Activated CD4-positive, alpha-beta T cell treated with anti-CD3 and anti-CD28 coated beads, Interleukin-2, amount 10 ng/mL, durations not matched to agents 24 days and 14 days (primary cell): ENCODE results near the gene APPL2. TPM values are rescaled to one million over a fixed set of nuclear protein-coding genes. Genes with fewer than 3 reads are reported as not detected.
"Not testable (repeated sequence)": the region's sequence is repeated elsewhere in the genome, so short reads cannot be mapped to it uniquely, and the experiment has no call there.

Experiments used
- DNase-seq: peaks from one replicate; pipeline ENCODE4 v3.0.0; 2022
- H3K27ac Mint-ChIP-seq: one replicate; pipeline ENCODE4 v1.8.0; 2022; ENCODE audit warnings: mild to moderate bottlenecking, mixed read lengths
- H3K27me3 Mint-ChIP-seq: one replicate; pipeline ENCODE4 v1.8.0; 2022; ENCODE audit warnings: mixed read lengths
- H3K36me3 Mint-ChIP-seq: one replicate; pipeline ENCODE4 v1.8.0; 2022; ENCODE audit warnings: low read depth, mild to moderate bottlenecking, mixed read lengths
- H3K4me1 Mint-ChIP-seq: one replicate; pipeline ENCODE4 v1.8.0; 2021; ENCODE audit warnings: mixed read lengths
- H3K4me3 Mint-ChIP-seq: one replicate; pipeline ENCODE4 v1.8.0; 2022; ENCODE audit warnings: mild to moderate bottlenecking, moderate library complexity, mixed read lengths
- H3K9me3 Mint-ChIP-seq: one replicate; pipeline ENCODE4 v1.8.0; 2021; ENCODE audit warnings: mixed read lengths
- intact Hi-C: fragments of 100-400 bp; cut with micrococcal nuclease; formaldehyde crosslinking; loops from one replicate; pipeline ENCODE4 v1.15.1; 2023
- total RNA-seq: library from RNA; stranded (reverse); gene quantifications from 2 replicates; pipeline ENCODE4 v1.2.3, GENCODE V29; 2022

The APPL2 gene
- total RNA-seq, 1 donor from 2014 or later = 20.5 TPM

DNA sequence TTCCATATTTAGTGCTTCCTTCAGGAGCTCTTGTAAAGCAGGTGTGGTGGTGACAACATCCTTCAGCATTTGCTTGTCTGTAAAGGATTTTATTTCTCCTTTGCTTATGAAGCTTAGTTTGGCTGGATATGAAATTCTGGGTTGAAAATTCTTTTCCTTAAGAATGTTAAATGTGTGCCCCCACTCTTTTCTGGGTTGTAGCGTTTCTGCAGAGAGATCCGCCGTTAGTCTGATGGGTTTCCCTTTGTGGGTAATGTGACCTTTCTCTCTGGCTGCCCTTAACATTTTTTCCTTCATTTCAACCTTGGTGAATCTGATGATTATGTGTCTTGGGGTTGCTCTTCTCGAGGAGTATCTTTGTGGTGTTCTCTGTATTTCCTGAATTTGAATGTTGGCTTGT is 52.6 kb downstream of the APPL2 start:
- peaks cover 76% of the 10 kb centered on the region for H3K36me3 Mint-ChIP-seq
- H3K4me1 Mint-ChIP-seq, DNase-seq, intact Hi-C loops, H3K27me3 Mint-ChIP-seq, H3K27ac Mint-ChIP-seq, H3K4me3 Mint-ChIP-seq: not testable (repeated sequence)
- H3K9me3 Mint-ChIP-seq = peaks cover 19% of the 10 kb centered on the region

DNA sequence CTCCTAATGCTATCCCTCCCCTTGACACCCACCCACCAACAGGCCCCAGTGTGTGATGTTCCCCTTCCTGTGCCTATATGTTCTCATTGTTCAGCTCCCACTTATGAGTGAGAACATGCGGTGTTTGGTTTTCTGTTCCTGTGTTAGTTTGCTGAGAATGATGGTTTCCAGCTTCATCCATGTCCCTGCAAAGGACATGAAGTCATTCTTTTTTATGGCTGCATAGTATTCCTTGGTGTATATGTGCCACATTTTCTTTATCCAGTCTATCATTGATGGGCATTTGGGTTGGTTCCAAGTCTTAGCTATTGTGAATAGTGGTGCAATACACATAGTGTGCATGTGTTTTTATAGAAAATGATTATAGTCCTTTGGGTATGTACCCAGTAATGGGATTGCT is 56.9 kb downstream of the APPL2 start:
- Mint-ChIP-seq H3K9me3 (peaks cover 19% of the 10 kb centered on the region), H3K36me3 (peaks cover 77% of the 10 kb centered on the region)
- H3K4me3 Mint-ChIP-seq, intact Hi-C loops, H3K4me1 Mint-ChIP-seq, H3K27ac Mint-ChIP-seq, H3K27me3 Mint-ChIP-seq, DNase-seq: not testable (repeated sequence)

DNA sequence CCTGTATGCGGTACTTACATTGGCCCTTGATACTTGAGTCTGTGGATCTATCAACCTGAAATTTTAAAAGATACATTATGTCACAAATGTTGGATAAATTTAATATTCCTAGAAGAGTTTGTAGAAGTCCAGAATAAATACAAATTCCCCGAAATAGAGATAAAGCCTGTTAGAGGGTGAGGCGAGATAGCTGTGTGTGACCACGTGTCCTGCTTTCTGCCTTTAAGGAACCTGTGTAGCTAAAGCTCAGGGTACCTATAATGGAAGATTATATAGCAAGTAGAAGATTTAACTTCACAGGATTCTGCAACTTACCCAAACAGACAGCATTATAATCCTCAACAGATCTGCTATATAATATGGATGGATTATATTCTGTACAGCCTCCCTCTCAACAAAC is 58.8 kb downstream of the APPL2 start:
- no peak for DNase-seq
- Mint-ChIP-seq H3K4me1 (peaks cover 4% of the 10 kb centered on the region), H3K9me3 (peaks cover 4% of the 10 kb centered on the region), H3K27me3 (no peaks in the 10 kb centered on the region), H3K36me3 (peaks cover 66% of the 10 kb centered on the region), H3K4me3 (no peak overlapping the region), H3K27ac (no peak overlapping the region)
- intact Hi-C loops = no loop called here

DNA sequence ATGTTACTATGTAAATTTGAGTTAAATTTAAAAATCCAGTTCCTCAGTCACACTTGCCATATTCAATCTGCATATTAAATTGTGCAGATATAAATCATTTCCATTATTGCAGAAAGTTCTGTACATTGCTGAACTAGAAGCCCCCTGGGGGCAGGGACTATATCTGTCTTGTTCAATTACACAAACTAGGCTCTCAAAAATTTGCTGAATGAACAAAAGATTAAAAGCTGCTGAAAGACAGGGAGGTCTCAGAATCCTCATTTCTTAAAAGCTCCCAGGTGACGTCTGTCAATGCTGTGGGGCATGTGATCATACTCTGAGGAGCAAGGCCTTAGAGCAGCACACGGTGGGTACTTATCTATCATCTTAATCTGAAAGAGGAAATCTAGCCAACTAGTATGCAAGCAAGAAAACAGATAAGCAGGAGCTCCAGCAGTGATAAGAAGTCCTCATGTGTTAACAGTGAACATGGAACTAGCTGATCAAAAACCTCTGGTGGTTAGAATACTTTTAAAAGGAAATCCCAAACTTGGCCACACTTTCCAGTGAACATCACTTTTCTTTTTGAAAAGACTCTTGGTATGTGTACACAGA is 60.5 kb downstream of the APPL2 start:
- Mint-ChIP-seq H3K4me1 (peaks cover 6% of the 10 kb centered on the region), H3K27me3 (no peaks in the 10 kb centered on the region), H3K4me3 (no peak overlapping the region), H3K36me3 (peaks cover 53% of the 10 kb centered on the region), H3K27ac (no peak overlapping the region), H3K9me3 (peaks cover under 1% of the 10 kb centered on the region)
- intact Hi-C loops = no loop called here
- no peak for DNase-seq

DNA sequence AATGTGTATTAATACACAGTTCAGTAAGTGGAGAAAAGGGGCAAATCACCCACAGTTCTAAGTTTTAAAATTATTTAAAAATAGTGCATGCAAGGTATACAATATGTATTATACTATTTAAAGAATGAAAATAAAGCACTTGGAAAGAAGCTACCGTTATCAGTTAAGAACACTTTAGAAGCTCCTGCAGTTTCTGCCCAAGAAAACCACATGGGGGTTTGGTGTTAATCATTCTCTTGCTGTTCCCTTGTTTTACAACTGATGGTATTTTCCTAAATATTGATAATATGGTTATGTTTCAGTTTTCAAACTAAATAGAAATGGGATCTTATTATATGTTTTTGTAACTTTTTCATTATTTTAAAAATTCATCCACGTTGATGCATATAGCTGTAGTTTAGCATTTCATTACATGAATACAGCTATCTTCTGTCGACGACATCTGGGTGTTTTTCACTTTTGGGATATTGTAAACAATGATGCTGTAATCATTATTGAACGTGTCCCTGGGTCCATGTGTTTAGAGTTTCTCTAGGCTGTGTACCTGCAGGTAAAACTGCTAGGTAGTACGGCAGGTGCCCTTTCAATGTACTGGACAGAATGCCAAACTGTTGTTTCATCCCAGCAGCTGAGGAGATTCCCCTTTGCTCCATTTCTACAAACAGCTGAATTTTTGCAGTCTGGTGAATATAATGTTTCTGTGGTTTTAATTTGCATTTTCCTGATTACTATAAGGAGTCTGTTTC is 64.1 kb downstream of the APPL2 start:
- no peak for DNase-seq
- no peaks in the 10 kb centered on the region for H3K27me3 Mint-ChIP-seq
- no peak overlapping the region for H3K27ac Mint-ChIP-seq
- no peak overlapping the region for H3K4me3 Mint-ChIP-seq
- H3K9me3 Mint-ChIP-seq = no peaks in the 10 kb centered on the region
- intact Hi-C loops = no loop called here
- peaks cover 44% of the 10 kb centered on the region for H3K36me3 Mint-ChIP-seq
- H3K4me1 Mint-ChIP-seq = peaks cover 6% of the 10 kb centered on the region

DNA sequence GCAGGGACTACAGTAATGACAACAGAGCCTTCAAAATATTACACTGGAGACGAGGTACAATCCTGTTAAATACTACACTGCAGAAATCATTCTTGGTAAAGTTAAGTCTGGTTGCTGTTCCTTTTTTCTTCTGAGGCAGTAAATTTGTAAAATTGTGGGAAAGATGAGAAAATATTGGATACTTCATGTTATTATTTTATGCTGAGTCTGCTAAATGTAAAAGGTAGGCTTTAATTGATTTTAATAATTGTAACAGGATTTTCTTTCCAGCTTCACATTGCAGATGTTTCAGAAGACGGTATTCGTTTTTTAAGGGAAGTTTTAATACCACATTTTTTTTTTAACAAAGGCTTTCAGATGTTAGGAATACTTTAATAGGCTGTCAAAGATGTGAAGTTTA is 65.8 kb downstream of the APPL2 start:
- H3K27ac Mint-ChIP-seq = no peak overlapping the region
- no peak overlapping the region for H3K4me3 Mint-ChIP-seq
- intact Hi-C loops = no loop called here
- DNase-seq = no peak
- H3K9me3 Mint-ChIP-seq = no peaks in the 10 kb centered on the region
- no peaks in the 10 kb centered on the region for H3K27me3 Mint-ChIP-seq
- peaks cover 4% of the 10 kb centered on the region for H3K4me1 Mint-ChIP-seq
- H3K36me3 Mint-ChIP-seq = peaks cover 35% of the 10 kb centered on the region

DNA sequence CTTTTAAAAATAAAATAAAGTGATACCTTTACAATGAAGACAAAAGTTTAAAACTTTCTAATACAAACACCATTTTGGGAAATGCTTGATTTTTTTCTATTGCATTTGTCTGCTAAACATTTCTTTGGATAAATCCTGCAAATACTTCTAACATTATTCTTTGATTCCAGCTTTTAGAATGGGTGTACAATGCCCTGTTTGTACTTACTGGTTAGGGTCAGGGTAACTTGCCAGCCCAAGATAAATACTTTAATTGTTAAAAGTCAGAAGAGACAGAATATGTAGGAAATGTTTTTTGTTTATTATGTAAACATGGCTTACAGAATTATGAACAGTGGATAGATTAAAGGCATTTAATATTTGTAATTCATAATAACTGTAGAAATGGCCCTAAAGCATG is 68.0 kb downstream of the APPL2 start:
- intact Hi-C loops = no loop called here
- H3K36me3 Mint-ChIP-seq = peaks cover 38% of the 10 kb centered on the region

DNA sequence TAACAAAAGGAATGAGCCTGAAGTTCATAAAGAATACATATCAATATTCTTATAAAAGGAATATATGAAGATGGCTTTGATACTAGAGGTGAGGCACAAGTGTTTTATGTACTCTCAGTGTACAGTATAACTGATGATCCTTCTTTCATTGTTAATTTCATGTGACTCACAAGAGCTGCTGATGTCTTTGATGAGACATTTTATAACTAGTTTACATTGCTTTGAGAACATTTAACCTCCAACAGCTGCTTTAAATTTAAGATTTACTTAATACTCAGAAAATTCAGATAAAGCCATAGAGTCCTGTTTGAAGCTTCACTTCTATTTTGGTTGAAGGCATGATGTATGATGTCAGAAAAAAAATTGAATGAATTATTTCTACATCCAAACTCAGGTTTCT is 68.6 kb downstream of the APPL2 start:
- peaks cover 4% of the 10 kb centered on the region for H3K4me1 Mint-ChIP-seq
- no peak overlapping the region for H3K27ac Mint-ChIP-seq
- no peaks in the 10 kb centered on the region for H3K9me3 Mint-ChIP-seq
- no peaks in the 10 kb centered on the region for H3K27me3 Mint-ChIP-seq
- intact Hi-C loops = no loop called here
- no peak overlapping the region for H3K4me3 Mint-ChIP-seq
- peaks cover 39% of the 10 kb centered on the region for H3K36me3 Mint-ChIP-seq
- DNase-seq = no peak

More for the DNA sequence above, 68.0 kb downstream of the APPL2 start:
- Mint-ChIP-seq H3K9me3 (no peaks in the 10 kb centered on the region), H3K27ac (no peak overlapping the region), H3K27me3 (no peaks in the 10 kb centered on the region), H3K4me3 (no peak overlapping the region), H3K4me1 (peaks cover 4% of the 10 kb centered on the region)
- no peak for DNase-seq

DNA sequence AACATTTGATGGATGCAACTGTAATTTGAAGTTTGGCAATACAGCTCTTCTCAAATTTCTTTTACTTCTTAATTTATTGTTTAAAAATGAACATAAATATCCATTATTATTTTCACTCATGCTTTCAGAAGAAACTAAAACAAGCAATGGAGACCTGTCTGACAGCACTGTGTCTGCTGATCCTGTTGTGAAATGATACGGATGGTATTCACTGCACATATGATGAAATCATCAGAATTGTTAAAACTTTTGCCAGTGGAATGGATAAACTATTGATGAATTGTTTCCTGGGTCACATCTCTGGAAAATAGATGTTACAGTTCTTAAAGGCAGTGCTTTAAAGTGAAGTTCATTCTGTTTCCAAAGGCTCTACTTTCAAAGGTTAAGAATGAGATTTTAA is 69.2 kb downstream of the APPL2 start:
- Mint-ChIP-seq H3K27me3 (no peaks in the 10 kb centered on the region), H3K4me3 (no peak overlapping the region), H3K4me1 (no peaks in the 10 kb centered on the region), H3K36me3 (peaks cover 42% of the 10 kb centered on the region), H3K27ac (no peak overlapping the region), H3K9me3 (no peaks in the 10 kb centered on the region)
- intact Hi-C loops = no loop called here
- no peak for DNase-seq

DNA sequence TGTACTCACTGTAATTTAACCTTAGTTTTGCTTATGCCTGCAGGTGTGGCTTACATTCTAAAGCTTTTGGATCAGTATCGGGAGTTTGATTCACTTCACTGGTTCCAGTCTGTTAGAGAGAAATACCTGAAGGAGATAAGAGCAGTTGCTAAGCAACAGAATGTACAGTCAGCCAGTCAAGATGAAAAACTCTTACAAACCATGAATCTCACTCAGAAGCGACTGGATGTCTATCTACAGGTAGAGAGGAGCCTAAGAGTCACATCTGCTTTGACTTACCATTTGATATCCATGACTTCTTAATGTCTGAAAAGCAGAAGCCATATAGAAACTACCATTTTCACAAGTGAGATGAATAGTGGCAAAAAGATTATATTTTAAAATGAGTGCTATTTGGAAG is 71.9 kb downstream of the APPL2 start:
- no peaks in the 10 kb centered on the region for H3K27me3 Mint-ChIP-seq
- no peak overlapping the region for H3K27ac Mint-ChIP-seq
- no peak for DNase-seq
- peaks cover 2% of the 10 kb centered on the region for H3K4me1 Mint-ChIP-seq
- peaks cover 43% of the 10 kb centered on the region for H3K36me3 Mint-ChIP-seq
- intact Hi-C loops = no loop called here
- H3K9me3 Mint-ChIP-seq = no peaks in the 10 kb centered on the region
- H3K4me3 Mint-ChIP-seq = no peak overlapping the region

DNA sequence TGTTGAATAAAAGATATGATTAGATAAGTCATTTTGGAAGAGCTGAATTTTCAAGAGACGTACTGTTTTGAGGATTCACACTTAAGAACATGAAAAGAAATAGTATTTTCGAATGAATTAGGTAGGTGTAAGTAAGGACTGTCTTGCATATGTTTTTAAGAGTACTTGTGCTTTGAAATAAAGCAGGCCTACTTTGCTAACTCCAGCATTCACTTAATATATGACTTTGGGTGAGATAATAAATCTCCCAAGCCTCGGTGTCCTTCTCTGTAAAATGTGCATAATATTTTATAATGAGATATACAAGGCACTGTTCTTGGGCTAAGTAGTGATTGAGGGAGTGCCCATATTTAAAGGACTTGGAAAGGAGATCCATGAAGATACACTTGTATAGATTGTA is 73.8 kb downstream of the APPL2 start:
- intact Hi-C loops = no loop called here
- Mint-ChIP-seq H3K9me3 (no peaks in the 10 kb centered on the region), H3K4me1 (peaks cover 2% of the 10 kb centered on the region), H3K27me3 (no peaks in the 10 kb centered on the region), H3K27ac (no peak overlapping the region), H3K36me3 (peaks cover 45% of the 10 kb centered on the region), H3K4me3 (no peak overlapping the region)
- DNase-seq = no peak

DNA sequence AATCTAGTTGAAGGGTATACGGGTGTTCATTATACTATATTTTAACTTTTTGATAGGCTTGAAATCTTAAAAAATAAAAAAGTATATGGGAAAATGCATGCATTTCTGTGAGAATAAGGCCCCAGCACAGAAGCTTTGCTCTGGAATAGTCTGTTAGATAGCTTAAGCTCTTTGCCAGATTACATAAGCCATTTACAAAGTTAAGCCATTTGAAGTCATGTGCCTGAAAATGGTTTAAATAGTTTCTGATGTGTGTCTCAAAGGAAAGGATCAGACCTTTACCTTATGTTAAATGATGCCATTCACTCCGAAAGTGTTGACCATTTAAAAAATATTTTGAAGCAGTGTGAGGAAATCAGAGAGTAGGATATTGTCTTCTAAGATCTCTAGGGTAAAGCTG is 77.1 kb downstream of the APPL2 start:
- Mint-ChIP-seq H3K4me1 (peaks cover 2% of the 10 kb centered on the region), H3K27ac (no peak overlapping the region), H3K9me3 (no peaks in the 10 kb centered on the region), H3K36me3 (peaks cover 48% of the 10 kb centered on the region), H3K4me3 (no peak overlapping the region), H3K27me3 (no peaks in the 10 kb centered on the region)
- no peak for DNase-seq
- intact Hi-C loops = no loop called here

DNA sequence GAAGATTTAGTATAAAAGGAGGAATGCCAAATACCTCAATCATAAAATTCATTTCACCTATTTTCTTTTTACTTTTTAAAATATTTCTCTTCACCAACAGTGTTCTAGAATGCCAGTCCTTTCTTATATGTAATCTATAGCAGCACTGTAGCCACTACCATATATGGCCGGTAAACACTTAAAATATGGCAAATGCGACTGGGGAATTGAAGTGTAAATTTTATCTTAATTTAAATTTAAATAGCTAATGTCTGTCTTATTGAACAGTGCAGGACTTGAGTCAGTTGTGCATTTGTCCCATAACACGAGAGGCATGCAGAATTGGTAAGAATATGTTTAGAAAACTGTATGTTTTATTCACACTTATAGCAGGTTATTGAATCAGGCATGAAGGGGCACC is 78.4 kb downstream of the APPL2 start:
- Mint-ChIP-seq H3K27ac (no peak overlapping the region), H3K4me1 (peaks cover 2% of the 10 kb centered on the region), H3K36me3 (peaks cover 40% of the 10 kb centered on the region), H3K27me3 (no peaks in the 10 kb centered on the region), H3K9me3 (no peaks in the 10 kb centered on the region), H3K4me3 (no peak overlapping the region)
- DNase-seq = no peak
- intact Hi-C loops = no loop called here

DNA sequence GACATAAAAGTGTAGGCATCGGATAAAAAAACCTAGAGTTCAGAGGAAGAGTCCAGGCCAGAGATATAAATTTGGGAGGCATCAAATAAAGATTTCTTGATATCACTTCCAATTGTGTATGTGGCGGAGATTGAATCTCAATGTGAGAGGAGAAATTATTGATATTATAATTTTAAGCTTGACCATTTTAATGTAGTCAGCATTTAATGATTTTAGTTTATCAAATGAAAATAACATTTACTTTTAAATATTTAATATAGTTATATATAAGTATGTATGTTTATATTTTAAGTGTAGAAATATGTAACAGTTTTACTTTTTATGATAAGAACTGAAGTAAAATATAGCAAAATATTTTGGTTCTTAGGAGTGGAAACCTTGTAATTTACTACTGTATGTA is 79.7 kb downstream of the APPL2 start:
- no peak for DNase-seq
- Mint-ChIP-seq H3K4me1 (peaks cover 2% of the 10 kb centered on the region), H3K36me3 (peaks cover 38% of the 10 kb centered on the region), H3K9me3 (no peaks in the 10 kb centered on the region), H3K27me3 (no peaks in the 10 kb centered on the region), H3K4me3 (no peak overlapping the region), H3K27ac (no peak overlapping the region)
- intact Hi-C loops = no loop called here

DNA sequence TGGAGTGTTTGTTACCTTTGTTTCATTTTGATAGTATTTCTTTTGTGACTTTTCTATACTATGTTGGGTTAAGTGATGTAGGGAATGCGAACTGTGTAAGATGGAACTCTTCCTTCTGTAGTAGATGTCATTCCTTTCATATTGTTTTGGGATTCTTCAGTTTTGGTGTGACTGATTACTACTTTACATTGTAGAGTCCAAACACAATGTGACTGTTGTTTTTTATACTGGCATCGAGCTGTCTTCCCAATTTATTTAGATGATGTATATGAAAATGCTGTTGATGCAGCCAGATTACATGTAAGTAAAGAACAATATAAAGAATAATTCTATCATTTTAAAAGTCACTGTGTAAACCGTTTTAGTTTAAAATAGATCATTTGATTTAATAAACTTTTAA is 93.7 kb downstream of the APPL2 start:
- no peaks in the 10 kb centered on the region for H3K4me1 Mint-ChIP-seq
- no peak overlapping the region for H3K4me3 Mint-ChIP-seq
- H3K27me3 Mint-ChIP-seq = no peaks in the 10 kb centered on the region
- H3K27ac Mint-ChIP-seq = no peak overlapping the region
- intact Hi-C loops = no loop called here
- peaks cover 52% of the 10 kb centered on the region for H3K36me3 Mint-ChIP-seq
- DNase-seq = no peak
- no peaks in the 10 kb centered on the region for H3K9me3 Mint-ChIP-seq
